Measurements from ENCODE around the gene RAP1A. TPM values are rescaled to one million over a fixed set of nuclear protein-coding genes. Genes with fewer than 3 reads are reported as not detected.

RAP1A gene
- total RNA-seq, 1 experiment from 2014 or later, result 37.1 TPM

DNA sequence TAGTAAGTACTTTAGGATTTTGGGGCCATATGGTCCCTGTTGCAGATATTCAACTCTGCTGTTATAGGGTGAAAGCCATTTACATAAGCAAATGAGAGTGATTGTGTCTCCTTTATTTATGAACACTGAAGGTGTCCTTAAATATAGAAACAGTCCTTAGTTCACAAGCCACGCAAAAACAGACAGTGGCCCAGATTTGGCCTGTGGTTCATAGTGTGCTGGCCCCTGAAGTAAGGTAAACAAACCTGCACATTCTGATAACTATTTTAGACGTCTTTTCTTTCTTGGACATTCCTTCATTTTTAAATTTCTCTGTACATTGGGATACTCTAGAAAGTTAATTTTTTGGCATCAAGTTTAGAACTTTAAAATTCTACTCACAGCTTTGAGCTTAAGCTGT is 23.5 kb downstream of the RAP1A start:
- Histone ChIP-seq H3K4me3 (ENCODE audit: low read depth in 2 of 2, low read length in 2 of 2) (no peak overlapping the region), H3K36me3 (ENCODE audit: control insufficient read depth, insufficient read depth, low read length) (no peaks in the 10 kb centered on the region), H3K27ac (ENCODE audit: low read length) (no peak overlapping the region), H3K27me3 (ENCODE audit: control insufficient read depth, insufficient read depth, low read length) (no peaks in the 10 kb centered on the region), H3K9me3 (ENCODE audit: control insufficient read depth, insufficient read depth, low read depth, low read length) (no peaks in the 10 kb centered on the region), H3K4me1 (ENCODE audit: control insufficient read depth, insufficient read depth, low read length) (no peaks in the 10 kb centered on the region)
- intact Hi-C loops (cut with micrococcal nuclease; ENCODE audit: unreplicated experiment), result no loop called here
- ATAC-seq (no peak), DNase-seq (ENCODE audit: low read depth, low spot score) (no peak)
- TF ChIP-seq, protein P1, sequence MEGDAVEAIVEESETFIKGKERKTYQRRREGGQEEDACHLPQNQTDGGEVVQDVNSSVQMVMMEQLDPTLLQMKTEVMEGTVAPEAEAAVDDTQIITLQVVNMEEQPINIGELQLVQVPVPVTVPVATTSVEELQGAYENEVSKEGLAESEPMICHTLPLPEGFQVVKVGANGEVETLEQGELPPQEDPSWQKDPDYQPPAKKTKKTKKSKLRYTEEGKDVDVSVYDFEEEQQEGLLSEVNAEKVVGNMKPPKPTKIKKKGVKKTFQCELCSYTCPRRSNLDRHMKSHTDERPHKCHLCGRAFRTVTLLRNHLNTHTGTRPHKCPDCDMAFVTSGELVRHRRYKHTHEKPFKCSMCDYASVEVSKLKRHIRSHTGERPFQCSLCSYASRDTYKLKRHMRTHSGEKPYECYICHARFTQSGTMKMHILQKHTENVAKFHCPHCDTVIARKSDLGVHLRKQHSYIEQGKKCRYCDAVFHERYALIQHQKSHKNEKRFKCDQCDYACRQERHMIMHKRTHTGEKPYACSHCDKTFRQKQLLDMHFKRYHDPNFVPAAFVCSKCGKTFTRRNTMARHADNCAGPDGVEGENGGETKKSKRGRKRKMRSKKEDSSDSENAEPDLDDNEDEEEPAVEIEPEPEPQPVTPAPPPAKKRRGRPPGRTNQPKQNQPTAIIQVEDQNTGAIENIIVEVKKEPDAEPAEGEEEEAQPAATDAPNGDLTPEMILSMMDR (IDR thresholded peaks at IDR 0.05), result no peak
- no peak for TF ChIP-seq POLR2AphosphoS5 (IDR thresholded peaks at IDR 0.05; ENCODE audit: low read depth, low read length)
- TF ChIP-seq TCF7L2 (IDR thresholded peaks at IDR 0.05; ENCODE audit: low read depth, low read length), result no peak
- TF ChIP-seq, protein P2, sequence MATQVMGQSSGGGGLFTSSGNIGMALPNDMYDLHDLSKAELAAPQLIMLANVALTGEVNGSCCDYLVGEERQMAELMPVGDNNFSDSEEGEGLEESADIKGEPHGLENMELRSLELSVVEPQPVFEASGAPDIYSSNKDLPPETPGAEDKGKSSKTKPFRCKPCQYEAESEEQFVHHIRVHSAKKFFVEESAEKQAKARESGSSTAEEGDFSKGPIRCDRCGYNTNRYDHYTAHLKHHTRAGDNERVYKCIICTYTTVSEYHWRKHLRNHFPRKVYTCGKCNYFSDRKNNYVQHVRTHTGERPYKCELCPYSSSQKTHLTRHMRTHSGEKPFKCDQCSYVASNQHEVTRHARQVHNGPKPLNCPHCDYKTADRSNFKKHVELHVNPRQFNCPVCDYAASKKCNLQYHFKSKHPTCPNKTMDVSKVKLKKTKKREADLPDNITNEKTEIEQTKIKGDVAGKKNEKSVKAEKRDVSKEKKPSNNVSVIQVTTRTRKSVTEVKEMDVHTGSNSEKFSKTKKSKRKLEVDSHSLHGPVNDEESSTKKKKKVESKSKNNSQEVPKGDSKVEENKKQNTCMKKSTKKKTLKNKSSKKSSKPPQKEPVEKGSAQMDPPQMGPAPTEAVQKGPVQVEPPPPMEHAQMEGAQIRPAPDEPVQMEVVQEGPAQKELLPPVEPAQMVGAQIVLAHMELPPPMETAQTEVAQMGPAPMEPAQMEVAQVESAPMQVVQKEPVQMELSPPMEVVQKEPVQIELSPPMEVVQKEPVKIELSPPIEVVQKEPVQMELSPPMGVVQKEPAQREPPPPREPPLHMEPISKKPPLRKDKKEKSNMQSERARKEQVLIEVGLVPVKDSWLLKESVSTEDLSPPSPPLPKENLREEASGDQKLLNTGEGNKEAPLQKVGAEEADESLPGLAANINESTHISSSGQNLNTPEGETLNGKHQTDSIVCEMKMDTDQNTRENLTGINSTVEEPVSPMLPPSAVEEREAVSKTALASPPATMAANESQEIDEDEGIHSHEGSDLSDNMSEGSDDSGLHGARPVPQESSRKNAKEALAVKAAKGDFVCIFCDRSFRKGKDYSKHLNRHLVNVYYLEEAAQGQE (IDR thresholded peaks at IDR 0.05; ENCODE audit: insufficient read depth in 1 of 2, low read depth in 2 of 2, low read length in 1 of 2), result no peak
- TF ChIP-seq SIN3A (IDR thresholded peaks at IDR 0.05; ENCODE audit: borderline replicate concordance, insufficient read depth, low read depth, low read length), result no peak
- POLR2A ChIA-PET, result no interaction called here
- CTCF ChIA-PET, result no interaction called here
- in situ Hi-C loops (cut with HindIII; ENCODE audit: low pct_unique_long_range_greater_than_20kb, low sequenced_read_pairs), result no loop called here
- BruUV-seq (replicated peaks), result no TSS peak

- no peak for ATAC-seq
- H3K27me3 ChIP-seq (ENCODE audit: control insufficient read depth, insufficient read depth, low read length), result no peaks in the 10 kb centered on the region
- no peak for TF ChIP-seq TCF7L2 (IDR thresholded peaks at IDR 0.05; ENCODE audit: low read depth, low read length)
- TF ChIP-seq, protein P2 (IDR thresholded peaks at IDR 0.05; ENCODE audit: insufficient read depth in 1 of 2, low read depth in 2 of 2, low read length in 1 of 2), result no peak
- TF ChIP-seq POLR2AphosphoS5 (IDR thresholded peaks at IDR 0.05; ENCODE audit: low read depth, low read length), result no peak
- TF ChIP-seq, protein P1 (IDR thresholded peaks at IDR 0.05), result no peak
- no peak for TF ChIP-seq SIN3A (IDR thresholded peaks at IDR 0.05; ENCODE audit: borderline replicate concordance, insufficient read depth, low read depth, low read length)
- in situ Hi-C loops (cut with HindIII; ENCODE audit: low pct_unique_long_range_greater_than_20kb, low sequenced_read_pairs), result no loop called here
- no peaks in the 10 kb centered on the region for H3K36me3 ChIP-seq (ENCODE audit: control insufficient read depth, insufficient read depth, low read length)
- ChIA-PET CTCF (no interaction called here), POLR2A (no interaction called here)
- H3K27ac ChIP-seq (ENCODE audit: low read length), result no peak overlapping the region
- BruUV-seq (replicated peaks), result no TSS peak
- no peak for DNase-seq (ENCODE audit: low read depth, low spot score)
- intact Hi-C loops (cut with micrococcal nuclease; ENCODE audit: unreplicated experiment), result no loop called here
- no peaks in the 10 kb centered on the region for H3K4me1 ChIP-seq (ENCODE audit: control insufficient read depth, insufficient read depth, low read length)
- no peaks in the 10 kb centered on the region for H3K9me3 ChIP-seq (ENCODE audit: control insufficient read depth, insufficient read depth, low read depth, low read length)
- no peak overlapping the region for H3K4me3 ChIP-seq (ENCODE audit: low read depth in 2 of 2, low read length in 2 of 2)
These were observed 24.1 kb downstream of the RAP1A start for GRCh38 chr1:111643696-111644095.
